ENCODE data around the gene CASZ1. TPM values are rescaled to one million over a fixed set of nuclear protein-coding genes. Genes with fewer than 3 reads are reported as not detected.

CASZ1 gene
- total RNA-seq, 1 experiment from 2014 or later, result 27.8 TPM

- ChIA-PET CTCF (no interaction called here), POLR2A (interaction anchor here (0.6 kb wide), 2 partner anchors 18 to 240 kb away, joined by 3 to 8 read pairs; no protein-coding TSS in a partner anchor)
- Histone ChIP-seq H3K9me3 (ENCODE audit: control insufficient read depth, insufficient read depth, low read depth, low read length) (no peaks in the 10 kb centered on the region), H3K4me3 (ENCODE audit: low read depth in 2 of 2, low read length in 2 of 2) (peak overlapping the region; percentile 69 to 76), H3K36me3 (ENCODE audit: control insufficient read depth, insufficient read depth, low read length) (no peaks in the 10 kb centered on the region), H3K27me3 (ENCODE audit: control insufficient read depth, insufficient read depth, low read length) (no peaks in the 10 kb centered on the region), H3K27ac (ENCODE audit: low read length) (peak overlapping the region; percentile 86), H3K4me1 (ENCODE audit: control insufficient read depth, insufficient read depth, low read length) (peaks cover 29% of the 10 kb centered on the region)
- intact Hi-C loops (cut with micrococcal nuclease; ENCODE audit: unreplicated experiment) (loop anchor here (2.0 to 5.0 kb wide), 2 partner anchors 72 to 102 kb away; no protein-coding TSS in a partner anchor), in situ Hi-C loops (cut with HindIII; ENCODE audit: low pct_unique_long_range_greater_than_20kb, low sequenced_read_pairs) (no loop called here)
- TF ChIP-seq TCF7L2 (IDR thresholded peaks at IDR 0.05; ENCODE audit: low read depth, low read length) (no peak), REST (IDR thresholded peaks at IDR 0.05; ENCODE audit: insufficient read depth in 1 of 2, low read depth in 2 of 2, low read length in 1 of 2) (no peak), CTCF (IDR thresholded peaks at IDR 0.05) (no peak), POLR2AphosphoS5 (IDR thresholded peaks at IDR 0.05; ENCODE audit: low read depth, low read length) (no peak), SIN3A (IDR thresholded peaks at IDR 0.05; ENCODE audit: borderline replicate concordance, insufficient read depth, low read depth, low read length) (no peak)
- no TSS peak for BruUV-seq (replicated peaks)
- peak; percentile 39 for ATAC-seq
- DNase-seq (ENCODE audit: low read depth, low spot score), result no peak
Observed at GRCh38 chr1:10794724-10795275, 1.6 kb downstream of the CASZ1 start.

GRCh38 chr1:10793129-10793651 is 3.3 kb downstream of the CASZ1 start:
- TF ChIP-seq TCF7L2 (IDR thresholded peaks at IDR 0.05; ENCODE audit: low read depth, low read length) (peak; percentile 98), SIN3A (IDR thresholded peaks at IDR 0.05; ENCODE audit: borderline replicate concordance, insufficient read depth, low read depth, low read length) (no peak)
- in situ Hi-C loops (cut with HindIII; ENCODE audit: low pct_unique_long_range_greater_than_20kb, low sequenced_read_pairs), result no loop called here
- Histone ChIP-seq H3K4me1 (ENCODE audit: control insufficient read depth, insufficient read depth, low read length) (peaks cover 45% of the 10 kb centered on the region), H3K4me3 (ENCODE audit: low read depth in 2 of 2, low read length in 2 of 2) (peak overlapping the region; percentile 69 to 76), H3K27ac (ENCODE audit: low read length) (peak overlapping the region; percentile 96), H3K27me3 (ENCODE audit: control insufficient read depth, insufficient read depth, low read length) (no peaks in the 10 kb centered on the region), H3K36me3 (ENCODE audit: control insufficient read depth, insufficient read depth, low read length) (no peaks in the 10 kb centered on the region), H3K9me3 (ENCODE audit: control insufficient read depth, insufficient read depth, low read depth, low read length) (no peaks in the 10 kb centered on the region)
- TSS peak; percentile 71 for BruUV-seq (replicated peaks)
- no peak for ATAC-seq
- DNase-seq (ENCODE audit: low read depth, low spot score), result peak; percentile 64
- intact Hi-C loops (cut with micrococcal nuclease; ENCODE audit: unreplicated experiment), result loop anchor here (5.0 kb wide), 1 partner anchor 101 kb away; no protein-coding TSS in a partner anchor
- ChIA-PET POLR2A (interaction anchor here (0.6 kb wide), 1 partner anchor 252 kb away, joined by 7 read pairs; no protein-coding TSS in a partner anchor), CTCF (no interaction called here)

All from Panc1 (cell line).